ENCODE results near the gene TMEM38A.
A peak's percentile ranks its signal among the peaks of the same experiment; 100 is the strongest.
"Not testable (repeated sequence)": the region's sequence is repeated elsewhere in the genome, so short reads cannot be mapped to it uniquely, and the experiment has no call there.

TMEM38A gene

GRCh38 chr19:16638666-16639065 lies 22.3 kb upstream of the TMEM38A start:
- no peak for DNase-seq (ENCODE audit: low read depth)

- no peak for DNase-seq (ENCODE audit: low read depth)
Observed at GRCh38 chr19:16640951-16641350, 20.0 kb upstream of the TMEM38A start.

- DNase-seq (ENCODE audit: low read depth), result no peak
Observed at GRCh38 chr19:16641695-16642094, 19.2 kb upstream of the TMEM38A start.

GRCh38 chr19:16645140-16645539 lies 15.8 kb upstream of the TMEM38A start:
- DNase-seq (ENCODE audit: low read depth), result no peak

- DNase-seq (ENCODE audit: low read depth), result no peak
Observed at GRCh38 chr19:16649734-16650133, 11.2 kb upstream of the TMEM38A start.

GRCh38 chr19:16650821-16651220 lies 10.1 kb upstream of the TMEM38A start:
- no peak for DNase-seq (ENCODE audit: low read depth)

GRCh38 chr19:16651421-16652188 lies 9.3 kb upstream of the TMEM38A start:
- DNase-seq (ENCODE audit: low read depth), result not testable (repeated sequence)

GRCh38 chr19:16652854-16653253 lies 8.1 kb upstream of the TMEM38A start:
- no peak for DNase-seq (ENCODE audit: low read depth)

GRCh38 chr19:16654140-16654539 lies 6.8 kb upstream of the TMEM38A start:
- no peak for DNase-seq (ENCODE audit: low read depth)

GRCh38 chr19:16654627-16655026 lies 6.3 kb upstream of the TMEM38A start:
- no peak for DNase-seq (ENCODE audit: low read depth)

- DNase-seq (ENCODE audit: low read depth), result no peak
Observed at GRCh38 chr19:16655727-16656126, 5.2 kb upstream of the TMEM38A start.

GRCh38 chr19:16657384-16657783 lies 3.6 kb upstream of the TMEM38A start:
- no peak for DNase-seq (ENCODE audit: low read depth)

- DNase-seq (ENCODE audit: low read depth), result no peak
Observed at GRCh38 chr19:16659464-16659831, 1.5 kb upstream of the TMEM38A start.

GRCh38 chr19:16659832-16660708 lies 869 bp upstream of the TMEM38A start, which contains the start of gene SMIM7:
Gene SMIM7 (minus strand): TSS chr19:16660144. CDS start chr19:16660110, 34 bp downstream.
- DNase-seq (ENCODE audit: low read depth), result peak; percentile 98

GRCh38 chr19:16661480-16662034 lies 618 bp downstream of the TMEM38A start:
- no peak for DNase-seq (ENCODE audit: low read depth)

GRCh38 chr19:16668176-16668575 lies 7.2 kb downstream of the TMEM38A start:
- DNase-seq (ENCODE audit: low read depth), result no peak

- DNase-seq (ENCODE audit: low read depth), result not testable (repeated sequence)
Observed at GRCh38 chr19:16668702-16669101, 7.8 kb downstream of the TMEM38A start.

GRCh38 chr19:16670291-16670690 lies 9.4 kb downstream of the TMEM38A start:
- no peak for DNase-seq (ENCODE audit: low read depth)

- no peak for DNase-seq (ENCODE audit: low read depth)
Observed at GRCh38 chr19:16671652-16672274, 10.8 kb downstream of the TMEM38A start.

- DNase-seq (ENCODE audit: low read depth), result no peak
Observed at GRCh38 chr19:16673231-16673630, 12.3 kb downstream of the TMEM38A start.

- DNase-seq (ENCODE audit: low read depth), result not testable (repeated sequence)
Observed at GRCh38 chr19:16673839-16674238, 12.9 kb downstream of the TMEM38A start.

GRCh38 chr19:16676101-16676798 lies 15.3 kb downstream of the TMEM38A start:
- no peak for DNase-seq (ENCODE audit: low read depth)

All from T-helper 22 cell (primary cell).